Measurements from ENCODE around the gene LRMDA.
A peak's percentile ranks its signal among the peaks of the same experiment; 100 is the strongest.

LRMDA gene

DNA sequence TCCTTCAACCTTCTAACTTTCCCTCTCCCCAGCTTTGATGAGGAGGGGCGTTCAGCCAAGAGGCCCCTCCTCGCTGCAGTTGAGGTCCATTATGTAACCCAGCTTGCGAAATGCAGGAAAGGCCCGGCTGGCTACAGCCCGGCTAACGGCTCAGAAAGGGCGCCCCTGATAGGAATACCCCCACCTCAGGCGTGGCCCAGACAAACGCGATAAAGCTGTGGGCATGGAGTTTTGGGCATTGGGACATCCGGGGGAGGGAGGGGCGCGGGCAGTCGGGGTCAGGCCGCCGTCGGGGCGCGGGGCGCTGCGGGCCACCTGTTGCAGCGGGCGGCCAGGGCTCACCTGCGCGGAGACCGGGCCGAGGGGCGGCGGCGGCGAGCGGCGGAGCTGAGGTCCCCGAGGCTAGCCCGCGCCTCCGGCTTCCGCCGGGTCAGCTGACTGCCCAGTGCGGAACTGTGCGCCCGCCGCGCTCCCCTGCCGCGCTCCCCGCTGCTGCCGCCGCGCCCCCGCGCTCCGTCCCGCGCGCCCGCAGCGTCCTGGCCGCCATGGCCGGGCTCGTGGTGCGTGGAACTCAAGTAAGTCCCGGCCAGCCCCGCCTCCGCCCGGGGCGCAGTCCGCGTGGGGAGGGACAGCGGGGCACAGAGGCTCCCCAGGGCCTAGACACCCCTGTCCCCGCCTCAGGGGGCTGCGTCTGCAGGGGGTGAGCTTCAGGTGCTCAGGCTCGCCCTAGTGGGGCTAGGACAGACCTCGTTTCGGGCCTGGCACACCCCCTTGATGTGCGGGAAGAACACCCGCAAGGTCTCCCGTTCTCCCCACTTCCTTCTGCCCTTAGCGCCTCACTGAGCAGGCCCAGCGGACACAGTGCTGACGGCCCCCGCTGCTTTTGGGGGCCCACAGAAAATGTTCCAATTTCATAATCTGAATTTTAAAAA is at the start of gene LRMDA:
Gene LRMDA (plus strand): TSS at position 445 of the 932 bp plus-strand sequence.
- DNase-seq (ENCODE audit: low spot score): no peak

DNA sequence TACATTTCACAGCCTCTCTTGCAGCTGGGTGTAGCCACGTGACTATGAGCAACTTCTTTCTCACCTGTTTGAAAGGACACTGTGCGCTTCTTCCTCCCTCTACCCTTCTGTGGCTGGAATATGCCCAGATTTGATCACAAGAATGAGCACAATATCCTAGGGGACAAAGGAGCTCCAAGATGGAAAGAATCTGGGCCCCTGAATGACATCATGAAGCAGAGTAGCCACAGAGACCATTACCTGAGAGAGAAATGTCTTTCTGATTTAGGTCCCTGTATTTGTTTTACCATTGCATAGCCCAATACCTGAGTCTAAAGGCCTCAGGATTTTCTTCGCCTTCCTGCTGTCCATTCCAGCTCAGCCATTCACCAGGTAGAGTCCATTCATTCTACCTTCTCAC is 45.3 kb upstream of the LRMDA start:
- no peak for DNase-seq (ENCODE audit: low spot score)

DNA sequence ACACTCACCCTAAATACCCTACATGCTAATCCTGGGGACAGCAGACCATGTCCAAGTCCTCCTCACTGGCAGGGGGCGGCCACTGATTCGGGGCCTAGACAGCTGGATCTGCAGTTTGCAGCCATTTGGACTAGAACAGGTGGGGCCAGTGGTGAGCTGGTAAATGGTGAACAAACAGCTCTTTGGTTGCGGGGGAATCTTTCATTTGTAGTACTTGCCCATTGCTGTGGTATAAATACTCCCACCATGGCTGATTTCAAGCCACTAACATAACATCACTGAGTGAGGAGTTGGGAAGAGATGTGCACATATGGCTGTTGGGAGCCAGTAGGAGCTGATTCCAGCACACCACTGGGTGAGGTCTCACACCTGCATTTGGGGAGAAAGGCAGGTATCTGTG is 43.3 kb upstream of the LRMDA start:
- no peak for DNase-seq (ENCODE audit: low spot score)

DNA sequence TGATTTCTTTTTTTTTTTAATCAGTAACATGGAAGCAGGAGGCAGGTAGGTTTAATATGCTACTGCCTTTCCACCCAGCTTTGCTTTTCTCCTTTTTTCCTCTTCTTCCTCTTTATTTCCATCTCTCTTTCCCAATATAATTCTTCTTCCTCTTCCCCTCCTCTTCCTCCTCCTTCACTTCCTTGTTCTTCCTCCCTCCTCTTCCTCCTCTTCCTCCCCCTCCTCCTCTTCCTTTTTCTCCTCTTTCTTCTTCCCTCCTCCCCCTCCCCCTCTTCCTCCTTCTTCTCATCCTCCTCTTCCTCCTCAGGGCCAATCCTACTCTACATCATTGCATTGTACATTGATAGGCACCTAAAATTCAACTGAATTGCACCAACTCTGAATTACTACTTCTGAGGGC is 41.2 kb upstream of the LRMDA start:
- no peak for DNase-seq (ENCODE audit: low spot score)

DNA sequence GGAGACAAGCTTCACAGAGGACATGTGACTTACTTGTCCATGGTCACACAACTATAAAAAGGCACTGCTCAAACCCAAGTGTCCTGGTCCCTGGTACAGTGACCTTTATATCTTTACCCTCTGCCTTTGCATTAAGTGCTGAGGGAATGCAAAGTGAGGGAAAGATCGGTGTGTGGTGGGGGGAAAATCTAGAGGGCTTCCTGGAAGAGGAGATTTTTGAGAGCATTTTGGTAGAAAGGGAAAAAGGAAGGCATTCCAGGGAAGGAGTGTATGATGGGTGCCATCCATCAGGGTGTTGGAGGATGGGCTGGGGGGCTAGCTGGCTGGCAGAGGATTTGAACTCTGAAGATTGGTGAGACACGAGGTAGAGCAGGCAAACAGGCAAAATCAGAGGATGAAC is 39.2 kb upstream of the LRMDA start:
- no peak for DNase-seq (ENCODE audit: low spot score)

DNA sequence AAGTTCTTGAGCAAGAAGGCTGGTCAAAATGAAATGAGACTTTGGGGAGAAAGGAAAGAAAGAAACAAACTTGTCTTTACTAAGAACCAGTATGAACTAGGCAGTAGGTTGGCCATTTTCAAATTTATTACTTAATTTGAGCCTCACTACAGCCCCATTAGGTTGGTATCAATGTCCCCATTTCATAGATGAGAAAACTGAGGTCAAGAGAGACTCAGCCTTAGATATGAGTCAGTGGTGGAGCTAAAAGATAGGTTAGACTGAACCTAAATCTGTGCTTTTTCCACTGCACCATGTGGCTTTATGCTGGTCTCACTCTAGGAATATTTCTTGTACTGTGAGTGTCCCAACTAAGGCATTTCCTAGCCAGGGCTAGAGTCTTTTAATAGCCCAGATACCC is 38.7 kb upstream of the LRMDA start:
- DNase-seq (ENCODE audit: low spot score): no peak

DNA sequence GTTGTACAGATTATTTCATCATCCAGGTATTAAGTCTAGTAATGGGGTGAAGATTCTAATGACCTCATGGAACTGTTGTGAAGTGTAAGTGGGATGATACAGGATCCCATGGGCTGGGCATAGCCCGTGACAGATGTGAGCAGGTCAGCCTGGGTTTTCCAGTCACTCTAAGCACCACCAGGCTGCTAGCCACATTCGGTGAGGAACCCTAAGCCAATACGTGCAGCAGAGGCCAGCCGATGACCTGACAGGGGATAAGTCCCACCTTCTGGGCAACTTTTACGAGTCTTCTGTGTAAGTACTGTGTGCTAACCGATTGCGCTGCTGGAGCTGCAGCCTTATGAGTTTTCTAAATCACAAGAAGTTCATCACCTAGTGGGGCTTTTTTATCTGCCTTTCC is 37.2 kb upstream of the LRMDA start:
- DNase-seq (ENCODE audit: low spot score): no peak

DNA sequence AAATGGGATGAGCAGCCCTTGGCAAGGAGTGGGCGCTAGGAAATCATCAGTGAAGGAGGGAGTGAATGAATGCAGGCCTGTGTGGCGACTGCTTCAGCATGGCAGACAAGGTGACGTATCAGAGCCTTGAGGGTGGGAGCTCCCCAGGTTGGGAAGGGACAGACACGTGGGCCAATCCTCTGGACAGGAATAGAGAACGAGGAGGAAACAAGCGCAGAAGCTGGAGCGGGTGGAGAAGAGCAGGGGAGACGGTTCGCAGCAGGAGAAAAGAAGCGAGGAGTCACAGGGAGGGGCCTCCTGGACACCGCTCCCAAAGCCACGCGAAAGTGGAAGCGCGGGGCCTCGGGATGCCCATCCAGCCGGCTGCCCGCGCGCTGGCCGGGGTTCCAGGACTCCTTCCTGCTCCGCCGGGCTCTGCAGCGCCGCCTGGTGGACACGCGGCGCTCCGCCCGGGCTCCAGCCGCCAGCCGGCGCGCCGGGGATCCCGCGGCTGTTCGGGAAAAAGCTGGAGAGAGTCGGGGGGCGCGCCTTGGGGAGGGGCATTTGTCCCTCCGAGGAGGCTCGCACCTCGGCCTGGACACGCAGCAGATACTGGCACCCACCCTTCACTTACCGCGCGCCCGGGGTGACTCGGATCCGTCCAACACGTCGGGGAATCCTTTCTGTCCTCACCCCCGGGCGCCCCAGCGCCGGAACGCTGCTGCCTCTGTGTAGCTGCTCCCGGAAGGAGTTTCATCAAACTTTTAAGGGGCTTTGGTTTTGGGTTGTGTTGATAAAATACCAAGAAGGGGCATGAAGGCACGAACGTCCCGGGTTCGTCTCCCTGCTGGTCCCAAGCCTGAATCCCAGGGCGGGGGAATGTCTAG is 36.1 kb upstream of the LRMDA start:
- DNase-seq (ENCODE audit: low spot score): no peak

DNA sequence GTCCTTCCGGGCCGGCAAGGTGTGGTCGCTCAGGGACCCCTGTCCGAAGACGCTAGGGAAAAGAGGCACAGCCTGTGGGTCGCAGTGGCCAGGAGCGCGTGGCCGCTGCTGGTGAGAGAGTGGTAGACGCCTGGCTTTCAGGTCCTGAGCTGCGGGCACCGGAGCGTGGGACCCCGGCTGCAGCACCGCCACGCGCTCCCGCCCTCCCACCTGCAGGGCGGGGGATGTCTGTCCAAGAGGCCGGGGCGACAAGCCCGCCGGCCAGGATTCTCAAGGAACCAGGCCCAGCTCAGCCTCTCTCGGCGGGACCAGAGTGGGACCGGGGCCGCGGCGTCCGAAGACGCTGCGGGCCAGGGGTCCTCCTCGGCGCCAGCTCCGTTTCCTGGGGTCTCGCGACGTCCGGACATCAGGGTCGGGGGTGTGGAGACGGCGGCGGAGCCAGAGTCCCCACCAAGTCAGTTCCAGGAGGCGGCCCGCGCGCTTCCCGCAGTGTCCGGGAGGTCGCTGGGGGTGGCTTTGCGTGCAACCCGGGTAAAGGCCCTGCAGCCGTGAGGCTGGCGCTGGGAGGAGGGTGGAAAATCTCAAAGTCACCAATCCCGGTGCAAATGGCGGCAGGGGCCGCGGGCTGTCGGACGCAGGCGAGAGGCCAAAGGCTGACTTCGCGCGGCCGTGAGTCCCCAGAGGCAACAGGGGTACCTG is 35.3 kb upstream of the LRMDA start:
- no peak for DNase-seq (ENCODE audit: low spot score)

DNA sequence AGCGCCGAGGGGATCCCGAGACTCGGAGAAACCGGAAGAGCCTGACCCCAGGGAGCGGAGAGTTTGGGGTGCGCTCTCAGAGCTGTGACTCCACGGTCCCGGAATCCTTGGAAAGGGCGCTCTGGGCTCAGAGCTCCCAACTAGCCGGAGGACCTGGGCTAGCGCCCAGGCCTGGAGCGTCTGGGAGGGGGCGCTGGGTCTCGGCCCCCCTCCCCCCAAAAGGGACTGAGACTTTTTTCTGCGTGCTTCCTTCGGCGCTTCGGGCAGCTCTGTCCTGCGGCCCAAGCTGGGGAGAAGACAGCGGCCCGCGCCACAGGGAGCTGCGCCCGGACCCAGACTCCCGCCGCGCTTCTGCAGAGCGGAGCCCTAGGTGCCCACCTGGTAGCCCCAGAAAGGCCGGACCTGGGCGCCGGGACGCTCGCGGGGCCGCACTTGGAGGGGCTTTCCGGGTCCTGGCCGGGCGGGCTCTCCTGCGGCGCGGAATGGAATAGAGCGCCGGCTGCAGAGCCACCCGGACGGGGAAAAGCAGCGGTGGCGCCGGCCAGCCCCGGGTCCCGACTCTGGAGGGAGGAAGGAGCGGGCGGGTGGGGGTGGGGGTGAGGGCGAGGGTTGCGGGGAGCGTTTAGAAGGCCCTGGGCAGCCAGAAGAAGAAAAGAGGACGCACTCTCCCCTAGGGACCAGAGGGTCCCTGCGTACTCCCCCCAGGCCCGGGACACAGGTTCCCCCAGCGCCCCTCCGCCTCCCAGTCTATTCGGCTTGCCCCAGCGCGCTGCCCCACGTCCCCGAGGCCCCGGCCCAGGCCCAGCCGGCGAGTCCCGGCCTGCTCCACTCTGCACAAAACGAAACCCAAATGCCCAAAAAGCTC is 34.6 kb upstream of the LRMDA start:
- DNase-seq (ENCODE audit: low spot score): no peak

DNA sequence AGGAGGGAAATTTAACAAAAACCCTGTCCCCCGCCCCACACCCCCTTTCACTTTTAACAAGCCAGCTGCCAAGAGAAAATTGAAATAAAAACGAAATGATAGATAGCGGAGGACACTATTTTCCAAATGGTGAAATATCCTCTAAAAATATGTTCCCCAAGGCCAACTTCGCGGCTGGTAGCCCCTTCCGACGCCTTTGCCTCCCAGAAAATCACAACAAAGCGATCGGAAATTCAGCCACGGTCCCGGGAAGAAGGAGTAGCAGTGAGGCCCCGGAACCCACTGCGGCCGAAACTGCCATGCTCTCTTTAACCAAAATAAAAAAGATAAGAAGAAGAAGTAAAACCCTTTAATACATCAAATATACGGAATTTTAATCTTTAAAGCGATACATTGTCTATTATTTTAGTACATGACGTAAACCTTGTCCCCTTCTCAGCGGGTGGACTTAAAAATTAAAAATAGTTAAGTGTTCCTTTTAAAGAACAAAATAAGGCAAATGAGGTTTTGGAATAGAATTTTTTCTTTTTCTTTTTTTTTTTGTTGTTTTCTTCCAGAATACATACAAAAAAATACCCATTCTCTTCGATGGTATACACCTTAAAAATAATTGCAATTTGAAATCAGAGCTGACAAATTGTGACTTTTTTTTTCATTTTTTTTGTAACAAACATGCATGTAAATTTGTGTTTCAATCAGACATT is 33.8 kb upstream of the LRMDA start:
- no peak for DNase-seq (ENCODE audit: low spot score)

DNA sequence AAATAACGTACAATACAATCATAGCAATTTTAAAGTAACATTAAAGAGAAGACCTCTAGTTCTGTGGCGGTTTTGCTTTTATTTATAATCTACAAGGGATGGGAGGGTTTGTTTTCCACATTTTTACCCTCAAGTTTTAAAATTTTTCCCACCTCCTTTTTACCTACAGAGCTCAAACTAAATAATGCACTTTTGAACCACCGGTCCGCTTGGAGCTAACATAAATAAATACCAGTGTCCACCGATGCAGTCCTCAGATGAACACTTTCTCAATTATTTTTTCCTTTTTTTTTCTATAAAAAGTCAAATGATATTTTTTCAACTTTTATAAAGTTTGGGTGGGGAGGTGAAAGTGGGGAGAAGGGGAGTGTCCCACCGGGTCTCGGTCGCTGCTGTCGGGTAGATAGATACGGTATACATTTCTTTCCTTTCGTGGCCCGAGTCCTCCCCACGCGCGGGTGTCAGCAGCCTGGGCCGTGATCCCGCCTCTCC is 33.2 kb upstream of the LRMDA start:
- DNase-seq (ENCODE audit: low spot score): no peak

DNA sequence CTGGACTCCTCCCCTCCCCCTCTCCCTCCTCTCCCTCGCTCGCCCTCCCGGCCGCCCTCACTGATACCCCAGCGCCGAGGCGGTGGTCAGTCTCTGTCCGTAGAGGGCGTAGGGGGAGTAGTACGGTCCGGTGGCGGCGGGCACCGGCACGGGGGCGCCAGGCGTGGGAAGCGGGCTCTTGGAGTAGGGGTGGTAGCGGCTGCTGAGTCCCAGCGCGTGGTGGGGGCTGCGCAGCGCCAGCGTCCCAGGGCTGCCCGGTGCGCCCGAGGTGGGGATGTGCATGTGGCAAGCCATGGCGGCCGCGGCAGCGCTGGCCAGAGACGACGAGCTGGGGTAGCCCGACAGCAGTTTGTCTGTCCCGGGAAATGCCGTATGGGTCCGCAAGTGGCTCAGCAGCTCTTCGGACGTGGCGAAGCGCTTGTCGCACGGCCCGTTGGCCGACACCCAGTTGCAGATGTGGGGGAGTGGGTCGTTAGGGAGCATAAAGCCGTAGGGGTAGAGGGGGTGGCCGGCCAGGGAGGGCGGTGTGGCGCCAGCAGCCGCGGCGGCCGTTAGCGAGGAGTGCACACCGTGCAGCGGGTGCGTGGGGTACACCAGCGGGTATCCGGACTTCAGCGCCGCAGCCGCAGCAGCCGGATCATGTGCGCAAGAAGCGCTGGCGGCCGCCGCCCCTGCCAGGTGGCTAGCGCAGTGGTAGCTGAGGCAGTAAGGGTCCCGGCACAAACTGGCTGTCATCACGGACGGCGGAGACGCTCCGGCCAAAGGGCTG is 32.5 kb upstream of the LRMDA start:
- no peak for DNase-seq (ENCODE audit: low spot score)

DNA sequence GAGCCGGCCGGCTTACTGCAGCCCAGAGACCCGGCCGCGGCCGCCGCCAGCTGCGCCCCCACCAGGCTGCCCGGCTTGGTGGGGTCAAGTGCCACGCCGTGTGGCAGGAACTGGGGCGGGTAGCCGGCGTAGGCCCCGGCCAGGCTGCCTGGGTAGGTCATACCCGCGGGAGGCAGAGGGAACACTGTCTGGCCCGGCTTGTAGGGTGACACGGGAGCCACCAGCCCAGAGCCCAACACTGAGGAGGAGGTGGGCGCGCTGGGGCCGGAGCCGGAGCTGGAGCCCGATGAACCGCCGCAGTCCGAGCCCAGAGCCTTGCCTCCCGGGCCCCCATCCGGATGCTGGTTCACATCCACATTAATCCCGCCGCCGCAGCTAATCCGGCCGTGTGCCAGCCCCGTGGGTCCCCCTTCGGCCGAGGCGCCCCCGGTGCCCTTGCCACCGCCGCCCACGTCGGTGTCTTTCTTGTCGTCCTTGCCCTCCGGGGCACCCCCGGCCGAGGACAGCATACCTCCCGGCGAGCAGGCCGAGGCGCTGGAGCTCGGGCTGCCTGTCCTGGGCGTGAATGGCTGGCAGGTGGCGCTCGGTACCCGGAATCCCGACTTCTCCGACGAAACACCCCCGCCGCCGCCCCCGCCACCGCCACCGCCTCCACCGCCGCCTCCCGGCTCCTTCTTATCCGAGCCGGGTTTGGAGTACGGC is 31.8 kb upstream of the LRMDA start:
- DNase-seq (ENCODE audit: low spot score): peak; percentile 24

DNA sequence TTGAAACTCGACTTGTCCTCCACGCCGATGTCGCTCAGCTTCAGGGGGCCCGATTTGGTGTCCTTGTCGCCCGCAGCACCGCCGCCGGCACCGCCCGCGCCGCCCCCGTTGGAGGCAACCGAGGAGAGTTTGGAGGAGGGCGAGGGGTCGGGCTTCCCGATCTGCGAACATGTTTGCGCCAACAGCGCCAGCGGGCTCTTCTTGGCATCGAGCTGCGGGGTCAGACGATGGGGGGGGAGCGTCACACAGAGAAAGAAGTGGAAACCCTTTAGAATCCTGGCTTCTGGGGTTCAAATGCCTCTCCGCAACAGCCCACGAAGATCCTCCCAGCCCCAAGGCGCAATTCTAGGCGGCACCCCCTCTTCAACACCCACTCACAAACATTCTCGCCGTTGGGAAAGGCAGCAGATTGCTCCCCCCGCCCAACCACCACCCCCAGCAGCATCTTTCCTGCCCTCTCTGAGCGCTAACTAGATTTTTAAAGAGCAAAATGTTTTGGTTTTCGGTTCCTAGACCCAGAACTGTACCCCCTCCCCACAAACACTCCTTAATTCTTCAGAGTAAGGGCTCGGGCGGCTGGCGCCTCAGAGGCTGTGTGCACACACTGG is 31.2 kb upstream of the LRMDA start:
- DNase-seq (ENCODE audit: low spot score): no peak

DNA sequence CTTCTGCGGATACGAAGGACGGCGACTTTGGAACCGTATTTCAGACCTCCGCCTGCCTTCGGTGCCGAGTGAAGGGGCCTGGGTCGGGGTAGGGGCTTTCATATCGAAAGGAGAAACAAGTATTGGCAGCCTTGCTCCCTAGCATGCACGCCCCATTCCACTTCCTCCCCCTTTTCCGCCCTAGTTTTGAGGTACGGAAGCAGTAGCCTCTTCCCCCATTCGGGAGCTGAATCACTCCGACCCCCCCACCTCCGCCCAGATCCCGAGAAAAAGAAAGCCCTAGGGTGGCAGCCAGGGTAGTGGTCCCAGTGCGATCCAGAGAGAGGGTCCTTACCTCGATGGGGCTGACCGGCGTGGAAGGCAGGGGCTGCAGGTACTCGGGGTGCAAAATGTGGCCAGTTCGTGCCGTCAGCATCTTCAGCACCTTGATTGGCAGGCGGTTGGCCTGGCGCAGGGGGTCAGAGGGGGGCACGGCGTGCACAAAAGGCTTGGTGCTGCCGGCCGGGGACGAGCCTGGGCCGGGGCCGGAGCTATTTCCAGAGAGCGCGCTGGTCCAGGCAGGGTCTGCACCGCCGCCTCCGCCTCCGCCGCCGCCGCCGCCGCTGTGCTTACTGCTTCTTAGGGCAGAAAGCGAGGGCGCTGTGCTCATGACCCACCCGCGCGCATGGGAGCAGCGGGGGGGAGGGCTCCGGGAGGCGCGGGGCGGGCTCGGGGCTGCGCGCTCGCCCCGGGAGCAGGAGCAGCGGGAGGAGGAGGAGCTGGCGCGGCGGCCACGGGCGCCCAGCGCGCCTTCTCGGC is 30.5 kb upstream of the LRMDA start:
- DNase-seq (ENCODE audit: low spot score): no peak

DNA sequence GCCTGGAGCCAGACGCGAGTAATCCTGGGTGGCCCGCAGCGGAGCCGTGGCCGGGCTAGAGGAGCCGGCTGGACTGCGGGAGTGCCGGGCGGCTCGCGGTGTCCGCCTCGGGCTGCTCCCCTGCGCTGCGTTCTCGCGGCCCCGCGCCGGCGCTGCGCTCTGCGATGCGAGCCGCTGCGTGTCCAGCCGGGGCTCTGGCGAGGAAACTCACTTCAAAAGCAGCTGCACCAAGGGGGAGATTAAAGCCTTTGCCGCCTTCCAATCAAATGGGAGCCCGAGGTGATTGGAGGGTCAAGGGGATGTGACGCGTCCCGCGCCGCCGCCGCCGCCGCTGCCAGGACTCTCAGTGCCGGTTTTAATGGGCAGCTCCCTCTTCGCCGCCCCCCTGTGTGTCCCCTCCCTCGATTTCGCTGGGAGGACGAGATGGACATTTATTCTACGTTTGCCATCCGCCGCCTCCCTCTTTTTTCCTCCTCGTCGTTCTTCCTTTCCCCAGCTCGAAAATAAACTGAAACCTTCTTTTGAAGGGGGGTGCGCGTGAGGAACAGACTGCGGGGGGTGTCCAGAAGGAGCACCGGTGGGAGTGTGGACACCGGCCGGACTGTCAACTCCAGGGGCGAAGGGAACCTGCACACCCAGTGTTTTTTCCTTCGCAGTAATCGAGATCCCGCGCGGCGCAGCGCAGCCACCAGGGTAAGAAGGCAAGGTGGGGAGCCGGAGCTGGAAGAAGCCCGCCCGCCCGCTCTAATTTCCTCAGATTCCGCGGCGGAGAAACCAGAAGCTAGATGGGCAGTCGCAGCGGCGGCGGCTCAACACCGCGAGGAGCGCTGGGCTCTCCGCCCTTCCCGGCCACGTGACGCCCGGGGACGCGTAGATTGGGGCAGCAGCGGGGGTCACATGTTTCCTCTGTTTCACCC is 29.6 kb upstream of the LRMDA start, which contains the start of gene ZNF503:
Gene ZNF503 (minus strand): TSS at position 196 of the 917 bp plus-strand sequence. CDS start 345 bp downstream, outside the sequence.
- peak; percentile 11 for DNase-seq (ENCODE audit: low spot score)

Data from CD4-positive, alpha-beta T cell treated with Interleukin-2 at 100 ng/mL for 4 hours (primary cell).